Measurements from ENCODE around the gene ATP11A. TPM values are rescaled to one million over a fixed set of nuclear protein-coding genes. Genes with fewer than 3 reads are reported as not detected.

Gene ATP11A
- total RNA-seq, 1 experiment from 2014 or later, result 9.4 TPM

DNA sequence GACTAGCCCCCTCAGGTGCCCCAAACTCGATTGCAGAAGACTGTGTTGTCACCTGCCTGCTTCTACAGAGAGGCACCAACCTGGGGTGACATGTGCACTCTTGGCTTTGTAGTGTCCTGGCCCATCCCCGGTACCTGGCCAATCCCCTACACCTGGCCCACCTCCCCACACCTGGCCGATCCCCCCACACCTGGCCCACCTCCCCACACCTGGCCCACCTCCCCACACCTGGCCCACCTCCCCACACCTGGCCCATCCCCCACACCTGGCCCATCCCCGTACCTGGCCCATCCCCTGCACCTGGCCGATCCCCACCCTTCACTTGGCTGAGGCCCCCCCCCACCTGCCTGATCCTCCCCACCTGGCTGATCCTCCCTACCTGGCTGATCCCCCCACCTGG, 25.4 kb downstream of the ATP11A start:
- Histone ChIP-seq H3K4me1 (ENCODE audit: insufficient read depth, low read length, poor library complexity, severe bottlenecking) (peaks cover 7% of the 10 kb centered on the region), H3K27me3 (replicated peaks; ENCODE audit: insufficient read depth, low read depth, low read length, poor library complexity) (no peaks in the 10 kb centered on the region), H3K36me3 (ENCODE audit: insufficient read depth, low read length, poor library complexity, severe bottlenecking) (no peaks in the 10 kb centered on the region), H3K4me3 (ENCODE audit: low read depth, low read length, poor library complexity, severe bottlenecking) (no peak overlapping the region), H3K27ac (ENCODE audit: low read depth, low read length, poor library complexity, severe bottlenecking) (no peak overlapping the region), H3K9me3 (ENCODE audit: low read depth, low read length, poor library complexity, severe bottlenecking) (no peaks in the 10 kb centered on the region)
- intact Hi-C loops (cut with micrococcal nuclease; ENCODE audit: unreplicated experiment), result no loop called here
- no peak for DNase-seq (ENCODE audit: low spot score)
- BruUV-seq (replicated peaks), result no TSS peak
- TF ChIP-seq, protein P1, sequence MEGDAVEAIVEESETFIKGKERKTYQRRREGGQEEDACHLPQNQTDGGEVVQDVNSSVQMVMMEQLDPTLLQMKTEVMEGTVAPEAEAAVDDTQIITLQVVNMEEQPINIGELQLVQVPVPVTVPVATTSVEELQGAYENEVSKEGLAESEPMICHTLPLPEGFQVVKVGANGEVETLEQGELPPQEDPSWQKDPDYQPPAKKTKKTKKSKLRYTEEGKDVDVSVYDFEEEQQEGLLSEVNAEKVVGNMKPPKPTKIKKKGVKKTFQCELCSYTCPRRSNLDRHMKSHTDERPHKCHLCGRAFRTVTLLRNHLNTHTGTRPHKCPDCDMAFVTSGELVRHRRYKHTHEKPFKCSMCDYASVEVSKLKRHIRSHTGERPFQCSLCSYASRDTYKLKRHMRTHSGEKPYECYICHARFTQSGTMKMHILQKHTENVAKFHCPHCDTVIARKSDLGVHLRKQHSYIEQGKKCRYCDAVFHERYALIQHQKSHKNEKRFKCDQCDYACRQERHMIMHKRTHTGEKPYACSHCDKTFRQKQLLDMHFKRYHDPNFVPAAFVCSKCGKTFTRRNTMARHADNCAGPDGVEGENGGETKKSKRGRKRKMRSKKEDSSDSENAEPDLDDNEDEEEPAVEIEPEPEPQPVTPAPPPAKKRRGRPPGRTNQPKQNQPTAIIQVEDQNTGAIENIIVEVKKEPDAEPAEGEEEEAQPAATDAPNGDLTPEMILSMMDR (conservative IDR thresholded peaks at IDR 0.05; ENCODE audit: low read depth, low read length), result no peak
- TF ChIP-seq EZH2 (IDR thresholded peaks at IDR 0.05; ENCODE audit: borderline replicate concordance, low read depth, low read length, poor library complexity, severe bottlenecking), result no peak
- CTCF ChIA-PET, result no interaction called here
- POLR2A ChIA-PET (ENCODE audit: low non-redundant PET), result no interaction called here

DNA sequence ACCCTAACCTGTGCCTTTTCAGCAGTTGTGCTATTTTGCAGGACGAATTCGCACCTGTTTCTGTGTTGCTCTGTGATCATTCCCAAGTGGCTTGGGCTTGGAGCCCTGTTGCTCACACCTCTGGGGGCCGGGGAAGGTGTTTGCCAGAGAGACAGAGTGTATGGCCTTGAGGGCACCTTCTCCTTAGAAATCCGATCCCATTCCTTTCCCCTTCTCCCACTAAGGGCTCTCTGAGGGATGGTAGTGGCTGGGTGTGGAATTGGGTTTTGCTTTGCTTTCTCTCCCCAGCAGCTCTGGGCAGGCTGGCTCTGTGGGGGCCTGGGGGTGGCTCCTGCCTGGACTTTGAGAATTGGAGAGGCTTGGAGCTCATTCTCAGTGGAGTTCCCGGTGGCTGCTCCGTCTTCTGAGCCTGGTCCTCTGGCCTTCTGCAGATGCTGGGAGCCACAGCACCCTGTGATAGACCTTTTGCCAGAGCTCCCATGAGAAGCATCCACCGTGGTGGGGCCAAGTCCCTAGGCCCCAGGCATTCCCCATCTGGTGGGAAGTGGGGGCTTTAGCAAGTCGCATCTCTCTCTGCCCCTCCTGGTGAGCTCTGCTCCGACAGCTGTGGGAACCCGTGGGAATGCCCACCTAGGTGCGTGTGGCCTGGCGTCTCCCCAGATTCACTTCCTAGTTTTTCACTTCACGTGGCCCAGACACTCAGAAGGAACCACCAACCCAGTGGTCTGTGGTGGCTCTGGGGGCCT, 26.1 kb downstream of the ATP11A start:
- TF ChIP-seq, protein P1 (conservative IDR thresholded peaks at IDR 0.05; ENCODE audit: low read depth, low read length), result no peak
- ChIA-PET POLR2A (ENCODE audit: low non-redundant PET) (no interaction called here), CTCF (no interaction called here)
- no peak overlapping the region for H3K27ac ChIP-seq (ENCODE audit: low read depth, low read length, poor library complexity, severe bottlenecking)
- H3K27me3 ChIP-seq (replicated peaks; ENCODE audit: insufficient read depth, low read depth, low read length, poor library complexity), result no peaks in the 10 kb centered on the region
- no peak overlapping the region for H3K4me3 ChIP-seq (ENCODE audit: low read depth, low read length, poor library complexity, severe bottlenecking)
- intact Hi-C loops (cut with micrococcal nuclease; ENCODE audit: unreplicated experiment), result no loop called here
- no peaks in the 10 kb centered on the region for H3K36me3 ChIP-seq (ENCODE audit: insufficient read depth, low read length, poor library complexity, severe bottlenecking)
- no TSS peak for BruUV-seq (replicated peaks)
- H3K9me3 ChIP-seq (ENCODE audit: low read depth, low read length, poor library complexity, severe bottlenecking), result no peaks in the 10 kb centered on the region
- no peak for DNase-seq (ENCODE audit: low spot score)
- H3K4me1 ChIP-seq (ENCODE audit: insufficient read depth, low read length, poor library complexity, severe bottlenecking), result peaks cover 7% of the 10 kb centered on the region

DNA sequence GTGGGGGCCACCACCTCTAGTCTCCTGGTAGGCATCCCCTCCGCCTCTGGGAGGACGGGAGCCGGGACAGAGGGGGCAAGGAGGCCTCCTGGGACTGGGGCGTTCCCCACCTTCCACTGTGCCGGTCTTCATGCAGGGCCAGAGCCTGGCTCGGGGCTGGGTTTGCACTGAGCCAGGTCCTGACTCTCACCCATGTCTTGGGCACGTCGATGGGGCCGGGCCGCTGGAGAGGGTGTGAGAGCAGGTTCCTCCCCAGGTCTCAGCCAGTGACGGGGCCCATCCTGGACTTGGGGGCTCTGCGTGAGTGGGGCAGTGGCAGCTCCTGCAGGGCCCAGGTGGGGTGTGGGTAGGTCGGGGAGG, 26.6 kb downstream of the ATP11A start:
- no peak overlapping the region for H3K4me3 ChIP-seq (ENCODE audit: low read depth, low read length, poor library complexity, severe bottlenecking)
- intact Hi-C loops (cut with micrococcal nuclease; ENCODE audit: unreplicated experiment), result no loop called here
- ChIA-PET CTCF (no interaction called here), POLR2A (ENCODE audit: low non-redundant PET) (no interaction called here)
- DNase-seq (ENCODE audit: low spot score), result no peak
- peaks cover 7% of the 10 kb centered on the region for H3K4me1 ChIP-seq (ENCODE audit: insufficient read depth, low read length, poor library complexity, severe bottlenecking)
- BruUV-seq (replicated peaks), result no TSS peak
- H3K27ac ChIP-seq (ENCODE audit: low read depth, low read length, poor library complexity, severe bottlenecking), result no peak overlapping the region
- no peak for TF ChIP-seq EZH2 (IDR thresholded peaks at IDR 0.05; ENCODE audit: borderline replicate concordance, low read depth, low read length, poor library complexity, severe bottlenecking)
- TF ChIP-seq, protein P1 (conservative IDR thresholded peaks at IDR 0.05; ENCODE audit: low read depth, low read length), result no peak
- no peaks in the 10 kb centered on the region for H3K36me3 ChIP-seq (ENCODE audit: insufficient read depth, low read length, poor library complexity, severe bottlenecking)
- H3K27me3 ChIP-seq (replicated peaks; ENCODE audit: insufficient read depth, low read depth, low read length, poor library complexity), result no peaks in the 10 kb centered on the region
- no peaks in the 10 kb centered on the region for H3K9me3 ChIP-seq (ENCODE audit: low read depth, low read length, poor library complexity, severe bottlenecking)
